Esophagus muscularis mucosa (tissue), 3 donors: Measurements from ENCODE around the gene SELENOO.

Experiments
- POLR2A ChIP-seq: fragments of 450-650 bp; IDR thresholded peaks from one replicate; pipeline ENCODE4 v1.6.1; 2017; ENCODE audit warnings: antibody characterized with exemption, moderate library complexity, mild to moderate bottlenecking, low read depth
- TF ChIP-seq, protein P1 (sequence below), 3 experiments: fragments of 200-600 bp in 2 of 3; fragments of 450-650 bp in 1 of 3; sonication (generic) in 2 of 3; IDR thresholded peaks; one replicate each; pipeline ENCODE4 v1.5.1; 2017 to 2019; ENCODE audit warnings: antibody characterized with exemption in 3 of 3, mild to moderate bottlenecking in 2 of 3, moderate library complexity in 1 of 3

DNA sequence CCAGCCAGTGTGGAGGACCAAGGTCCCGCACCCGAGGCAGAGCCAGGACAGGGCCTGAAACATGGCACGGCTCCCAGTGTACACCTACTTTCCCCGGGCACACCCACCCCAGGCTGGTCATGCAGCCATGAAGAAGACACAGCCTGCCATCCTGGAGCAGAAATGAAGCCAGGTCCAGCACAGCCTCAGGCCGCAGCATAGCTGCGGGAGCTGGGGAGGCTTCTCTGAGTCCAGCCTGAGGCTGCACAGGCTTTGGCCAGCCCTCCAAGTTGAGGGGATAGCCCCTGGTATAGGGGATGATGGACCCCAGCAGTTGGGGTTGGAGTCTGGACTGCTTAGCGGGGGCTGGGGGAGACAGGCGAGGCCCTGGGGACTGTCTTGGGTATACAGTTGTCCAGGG, 53.1 kb downstream of the SELENOO start:
- TF ChIP-seq, protein P1, sequence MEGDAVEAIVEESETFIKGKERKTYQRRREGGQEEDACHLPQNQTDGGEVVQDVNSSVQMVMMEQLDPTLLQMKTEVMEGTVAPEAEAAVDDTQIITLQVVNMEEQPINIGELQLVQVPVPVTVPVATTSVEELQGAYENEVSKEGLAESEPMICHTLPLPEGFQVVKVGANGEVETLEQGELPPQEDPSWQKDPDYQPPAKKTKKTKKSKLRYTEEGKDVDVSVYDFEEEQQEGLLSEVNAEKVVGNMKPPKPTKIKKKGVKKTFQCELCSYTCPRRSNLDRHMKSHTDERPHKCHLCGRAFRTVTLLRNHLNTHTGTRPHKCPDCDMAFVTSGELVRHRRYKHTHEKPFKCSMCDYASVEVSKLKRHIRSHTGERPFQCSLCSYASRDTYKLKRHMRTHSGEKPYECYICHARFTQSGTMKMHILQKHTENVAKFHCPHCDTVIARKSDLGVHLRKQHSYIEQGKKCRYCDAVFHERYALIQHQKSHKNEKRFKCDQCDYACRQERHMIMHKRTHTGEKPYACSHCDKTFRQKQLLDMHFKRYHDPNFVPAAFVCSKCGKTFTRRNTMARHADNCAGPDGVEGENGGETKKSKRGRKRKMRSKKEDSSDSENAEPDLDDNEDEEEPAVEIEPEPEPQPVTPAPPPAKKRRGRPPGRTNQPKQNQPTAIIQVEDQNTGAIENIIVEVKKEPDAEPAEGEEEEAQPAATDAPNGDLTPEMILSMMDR (IDR thresholded peaks at IDR 0.05) = no peak
- no peak for TF ChIP-seq POLR2A
